ENCODE results near the gene WASF3.

Gene WASF3

GRCh38 chr13:26548205-26548765 is 9.2 kb upstream of the WASF3 start:
- DNase-seq = no peak

- no peak for DNase-seq
These were observed 7.8 kb upstream of the WASF3 start for GRCh38 chr13:26549713-26550112.

GRCh38 chr13:26551255-26551860 is 6.1 kb upstream of the WASF3 start:
- DNase-seq = no peak

- DNase-seq = no peak
These were observed 2.1 kb upstream of the WASF3 start for GRCh38 chr13:26555413-26555812.

GRCh38 chr13:26557051-26557392 is 461 bp upstream of the WASF3 start:
- DNase-seq = no peak

- DNase-seq = no peak
These were observed 757 bp downstream of the WASF3 start for GRCh38 chr13:26558074-26558805.

GRCh38 chr13:26558987-26559386 is 1.5 kb downstream of the WASF3 start:
- DNase-seq = no peak

- DNase-seq = no peak
These were observed 3.0 kb downstream of the WASF3 start for GRCh38 chr13:26560456-26560855.

GRCh38 chr13:26561067-26561466 is 3.6 kb downstream of the WASF3 start:
- DNase-seq = no peak

GRCh38 chr13:26561651-26562511 is 4.4 kb downstream of the WASF3 start:
- DNase-seq = no peak

- DNase-seq = no peak
These were observed 5.0 kb downstream of the WASF3 start for GRCh38 chr13:26562512-26562890.

- DNase-seq = no peak
These were observed 6.2 kb downstream of the WASF3 start for GRCh38 chr13:26563713-26564112.

GRCh38 chr13:26568132-26568815 is 10.8 kb downstream of the WASF3 start:
- DNase-seq = no peak

- no peak for DNase-seq
These were observed 14.0 kb downstream of the WASF3 start for GRCh38 chr13:26571518-26571917.

- DNase-seq = no peak
These were observed 17.8 kb downstream of the WASF3 start for GRCh38 chr13:26575244-26575643.

GRCh38 chr13:26579580-26579979 is 22.1 kb downstream of the WASF3 start:
- no peak for DNase-seq

- no peak for DNase-seq
These were observed 26.2 kb downstream of the WASF3 start for GRCh38 chr13:26583662-26584061.

GRCh38 chr13:26584713-26585112 is 27.2 kb downstream of the WASF3 start:
- no peak for DNase-seq

- no peak for DNase-seq
These were observed 27.7 kb downstream of the WASF3 start for GRCh38 chr13:26585136-26585535.

- no peak for DNase-seq
These were observed 29.8 kb downstream of the WASF3 start for GRCh38 chr13:26587251-26587650.

- DNase-seq = no peak
These were observed 31.7 kb downstream of the WASF3 start for GRCh38 chr13:26589226-26589625.

GRCh38 chr13:26589754-26590153 is 32.3 kb downstream of the WASF3 start:
- DNase-seq = no peak

GRCh38 chr13:26590379-26590778 is 32.9 kb downstream of the WASF3 start:
- no peak for DNase-seq
